ENCODE results near the gene ARHGAP28. TPM values are rescaled to one million over a fixed set of nuclear protein-coding genes. Genes with fewer than 3 reads are reported as not detected.

Gene ARHGAP28
- total RNA-seq, 2 experiments from 2014 or later: not detected

- CTCF ChIA-PET: no interaction called here
- H3K4me3 ChIP-seq (ENCODE audit: low read length): no peak overlapping the region
- Mint-ChIP-seq H3K36me3 (ENCODE audit: low read depth) (no peaks in the 10 kb centered on the region), H3K27me3 (peaks cover 4% of the 10 kb centered on the region), H3K4me3 (no peak overlapping the region), H3K27ac (no peak overlapping the region), H3K4me1 (ENCODE audit: low read depth) (no peaks in the 10 kb centered on the region), H3K9me3 (no peaks in the 10 kb centered on the region)
- no peaks in the 10 kb centered on the region for H3K36me3 ChIP-seq (ENCODE audit: insufficient read depth, low read length)
- ATAC-seq (ENCODE audit: poor library complexity) (no peak), DNase-seq (no peak)
- intact Hi-C loops (cut with DNase I, micrococcal nuclease): no loop called here
- H3K4me1 ChIP-seq (ENCODE audit: insufficient read depth, low read length): no peaks in the 10 kb centered on the region
- TF ChIP-seq, protein P1, sequence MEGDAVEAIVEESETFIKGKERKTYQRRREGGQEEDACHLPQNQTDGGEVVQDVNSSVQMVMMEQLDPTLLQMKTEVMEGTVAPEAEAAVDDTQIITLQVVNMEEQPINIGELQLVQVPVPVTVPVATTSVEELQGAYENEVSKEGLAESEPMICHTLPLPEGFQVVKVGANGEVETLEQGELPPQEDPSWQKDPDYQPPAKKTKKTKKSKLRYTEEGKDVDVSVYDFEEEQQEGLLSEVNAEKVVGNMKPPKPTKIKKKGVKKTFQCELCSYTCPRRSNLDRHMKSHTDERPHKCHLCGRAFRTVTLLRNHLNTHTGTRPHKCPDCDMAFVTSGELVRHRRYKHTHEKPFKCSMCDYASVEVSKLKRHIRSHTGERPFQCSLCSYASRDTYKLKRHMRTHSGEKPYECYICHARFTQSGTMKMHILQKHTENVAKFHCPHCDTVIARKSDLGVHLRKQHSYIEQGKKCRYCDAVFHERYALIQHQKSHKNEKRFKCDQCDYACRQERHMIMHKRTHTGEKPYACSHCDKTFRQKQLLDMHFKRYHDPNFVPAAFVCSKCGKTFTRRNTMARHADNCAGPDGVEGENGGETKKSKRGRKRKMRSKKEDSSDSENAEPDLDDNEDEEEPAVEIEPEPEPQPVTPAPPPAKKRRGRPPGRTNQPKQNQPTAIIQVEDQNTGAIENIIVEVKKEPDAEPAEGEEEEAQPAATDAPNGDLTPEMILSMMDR (IDR thresholded peaks at IDR 0.05): no peak
- POLR2A ChIA-PET: no interaction called here
- peaks cover 0 to 16% of the 10 kb centered on the region in 2 experiments for H3K9me3 ChIP-seq (ENCODE audit: control insufficient read depth in 1 of 2, insufficient read depth in 1 of 2, low read length in 2 of 2)
- H3K27me3 ChIP-seq (ENCODE audit: control insufficient read depth in 1 of 2, insufficient read depth in 2 of 2, low read length in 2 of 2): peaks cover 0 to 2% of the 10 kb centered on the region in 2 experiments
- no peak overlapping the region for H3K27ac ChIP-seq (ENCODE audit: low read depth in 1 of 2, low read length in 2 of 2)
Observed at GRCh38 chr18:6942742-6943141, 213.2 kb downstream of the ARHGAP28 start.

- no peaks in the 10 kb centered on the region for H3K4me1 Mint-ChIP-seq (ENCODE audit: low read depth)
- TF ChIP-seq, protein P1 (IDR thresholded peaks at IDR 0.05): no peak
- Histone ChIP-seq H3K9me3 (ENCODE audit: control insufficient read depth in 1 of 2, insufficient read depth in 1 of 2, low read length in 2 of 2) (peaks cover 0 to 17% of the 10 kb centered on the region in 2 experiments), H3K36me3 (ENCODE audit: insufficient read depth, low read length) (no peaks in the 10 kb centered on the region), H3K27ac (ENCODE audit: low read depth in 1 of 2, low read length in 2 of 2) (no peak overlapping the region), H3K27me3 (ENCODE audit: control insufficient read depth in 1 of 2, insufficient read depth in 2 of 2, low read length in 2 of 2) (peaks cover 0 to 2% of the 10 kb centered on the region in 2 experiments), H3K4me3 (ENCODE audit: low read length) (no peak overlapping the region), H3K4me1 (ENCODE audit: insufficient read depth, low read length) (no peaks in the 10 kb centered on the region)
- no peaks in the 10 kb centered on the region for H3K9me3 Mint-ChIP-seq
- intact Hi-C loops (cut with DNase I, micrococcal nuclease): no loop called here
- ATAC-seq (ENCODE audit: poor library complexity) (no peak), DNase-seq (no peak)
- H3K36me3 Mint-ChIP-seq (ENCODE audit: low read depth): no peaks in the 10 kb centered on the region
- ChIA-PET POLR2A (no interaction called here), CTCF (no interaction called here)
- H3K27me3 Mint-ChIP-seq: no peaks in the 10 kb centered on the region
- H3K27ac Mint-ChIP-seq: no peak overlapping the region
- no peak overlapping the region for H3K4me3 Mint-ChIP-seq
Observed at GRCh38 chr18:6943143-6943542, 213.6 kb downstream of the ARHGAP28 start.

DNA sequence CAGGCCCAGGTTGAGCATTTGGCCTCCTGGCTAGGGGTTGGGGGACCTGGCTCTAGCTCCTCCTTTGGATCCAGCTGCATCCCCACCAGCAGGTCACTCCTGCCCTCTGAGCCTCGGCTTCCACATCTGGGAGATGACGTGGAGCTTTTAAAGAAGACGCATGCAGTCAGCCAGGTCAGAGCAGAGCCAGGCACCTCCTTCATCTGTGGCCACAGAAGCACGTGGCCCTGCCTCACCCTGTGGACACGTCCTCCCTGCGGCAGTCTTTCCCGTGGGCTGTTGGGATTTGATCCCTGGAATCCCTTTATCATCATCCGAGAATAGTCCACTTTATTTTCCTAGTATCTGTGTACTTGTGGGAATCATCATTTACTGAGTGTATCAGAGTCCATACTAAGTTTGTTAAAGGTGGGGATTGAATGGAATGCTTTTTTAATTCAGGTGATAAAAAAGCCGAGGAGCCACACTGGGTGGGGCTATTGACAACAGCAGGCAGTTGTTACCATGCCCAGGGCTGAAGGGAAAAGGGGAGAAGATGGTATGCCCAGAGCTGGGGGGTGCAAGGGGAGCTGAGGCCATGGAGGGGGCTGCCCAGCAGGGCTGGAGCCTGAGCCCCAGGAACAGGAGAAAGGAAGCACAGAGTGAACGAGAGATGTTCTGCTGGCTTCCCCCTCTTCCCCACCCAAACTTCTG, 218.0 kb downstream of the ARHGAP28 start:
- Mint-ChIP-seq H3K4me3 (no peak overlapping the region), H3K27me3 (no peaks in the 10 kb centered on the region), H3K27ac (no peak overlapping the region), H3K36me3 (ENCODE audit: low read depth) (no peaks in the 10 kb centered on the region), H3K9me3 (no peaks in the 10 kb centered on the region), H3K4me1 (ENCODE audit: low read depth) (no peaks in the 10 kb centered on the region)
- H3K27me3 ChIP-seq (ENCODE audit: control insufficient read depth in 1 of 2, insufficient read depth in 2 of 2, low read length in 2 of 2): no peaks in the 10 kb centered on the region
- no peak overlapping the region for H3K4me3 ChIP-seq (ENCODE audit: low read length)
- ATAC-seq (ENCODE audit: poor library complexity) (no peak), DNase-seq (no peak)
- TF ChIP-seq, protein P1 (IDR thresholded peaks at IDR 0.05): no peak
- intact Hi-C loops (cut with DNase I, micrococcal nuclease): no loop called here
- H3K27ac ChIP-seq (ENCODE audit: low read depth in 1 of 2, low read length in 2 of 2): no peak overlapping the region
- no peaks in the 10 kb centered on the region for H3K36me3 ChIP-seq (ENCODE audit: insufficient read depth, low read length)
- H3K9me3 ChIP-seq (ENCODE audit: control insufficient read depth in 1 of 2, insufficient read depth in 1 of 2, low read length in 2 of 2): peaks cover 0 to 25% of the 10 kb centered on the region in 2 experiments
- CTCF ChIA-PET: no interaction called here
- H3K4me1 ChIP-seq (ENCODE audit: insufficient read depth, low read length): no peaks in the 10 kb centered on the region
- POLR2A ChIA-PET: interaction anchor here (0.6 kb wide), 1 partner anchor 303 kb away, joined by 3 read pairs; no protein-coding TSS in a partner anchor
